Measurements from ENCODE around the gene ZMYM3. TPM values are rescaled to one million over a fixed set of nuclear protein-coding genes. Genes with fewer than 3 reads are reported as not detected.

ZMYM3 gene
- total RNA-seq, 2 donors from 2014 or later = 8.8 to 10.2 TPM

GRCh38 chrX:71199252-71200008, 54.5 kb downstream of the ZMYM3 start:
- WGBS, 2 donors = 64 to 77% methylated on average over 5 to 6 of the region's 7 CpGs
- TF ChIP-seq POLR2A (IDR thresholded peaks at IDR 0.05) (no peak), CTCF (IDR thresholded peaks at IDR 0.05) (no peak)

GRCh38 chrX:71198066-71198465, 55.9 kb downstream of the ZMYM3 start:
- no peaks in the 10 kb centered on the region for H3K4me1 ChIP-seq
- no peak for DNase-seq
- no peak overlapping the region for H3K27ac ChIP-seq
- 68 to 71% methylated on average over 3 of the region's 3 CpGs for WGBS, 2 donors
- H3K9me3 ChIP-seq = no peaks in the 10 kb centered on the region
- H3K36me3 ChIP-seq (replicated peaks in 1 of 2; ENCODE audit: insufficient read depth in 1 of 2, low read depth in 2 of 2) = no peaks in the 10 kb centered on the region
- TF ChIP-seq CTCF (IDR thresholded peaks at IDR 0.05) (no peak), POLR2A (IDR thresholded peaks at IDR 0.05) (no peak)
- no peak overlapping the region for H3K4me3 ChIP-seq
- H3K27me3 ChIP-seq = no peaks in the 10 kb centered on the region
- ATAC-seq = no peak
- intact Hi-C loops (cut with DNase I) = no loop called here

More at GRCh38 chrX:71199252-71200008, 54.5 kb downstream of the ZMYM3 start:
- intact Hi-C loops (cut with DNase I) = no loop called here
- H3K27me3 ChIP-seq = no peaks in the 10 kb centered on the region
- H3K9me3 ChIP-seq = no peaks in the 10 kb centered on the region
- ATAC-seq (no peak), DNase-seq (no peak)
- H3K4me3 ChIP-seq = no peak overlapping the region
- H3K27ac ChIP-seq = no peak overlapping the region
- no peaks in the 10 kb centered on the region for H3K36me3 ChIP-seq (replicated peaks in 1 of 2; ENCODE audit: insufficient read depth in 1 of 2, low read depth in 2 of 2)
- H3K4me1 ChIP-seq = no peaks in the 10 kb centered on the region

GRCh38 chrX:71195964-71196649, 57.8 kb downstream of the ZMYM3 start:
- ATAC-seq (no peak), DNase-seq (no peak)
- intact Hi-C loops (cut with DNase I) = no loop called here
- H3K36me3 ChIP-seq (replicated peaks in 1 of 2; ENCODE audit: insufficient read depth in 1 of 2, low read depth in 2 of 2) = no peaks in the 10 kb centered on the region
- no peak overlapping the region for H3K4me3 ChIP-seq
- no peaks in the 10 kb centered on the region for H3K9me3 ChIP-seq
- 49 to 54% methylated on average over 4 of the region's 4 CpGs for WGBS, 2 donors
- no peaks in the 10 kb centered on the region for H3K4me1 ChIP-seq
- no peak overlapping the region for H3K27ac ChIP-seq
- no peaks in the 10 kb centered on the region for H3K27me3 ChIP-seq
- no peak for TF ChIP-seq POLR2A (IDR thresholded peaks at IDR 0.05)
- TF ChIP-seq CTCF (IDR thresholded peaks at IDR 0.05) = no peak

- ATAC-seq = no peak
- intact Hi-C loops (cut with DNase I) = no loop called here
These were observed 62.7 kb downstream of the ZMYM3 start for GRCh38 chrX:71191248-71191647.

More at GRCh38 chrX:71191248-71191647, 62.7 kb downstream of the ZMYM3 start:
- TF ChIP-seq CTCF (IDR thresholded peaks at IDR 0.05) (no peak), POLR2A (IDR thresholded peaks at IDR 0.05) (no peak)
- H3K4me3 ChIP-seq = no peak overlapping the region
- no peaks in the 10 kb centered on the region for H3K4me1 ChIP-seq
- no peaks in the 10 kb centered on the region for H3K9me3 ChIP-seq
- no peak for DNase-seq
- H3K27me3 ChIP-seq = no peaks in the 10 kb centered on the region
- H3K36me3 ChIP-seq (replicated peaks in 1 of 2; ENCODE audit: insufficient read depth in 1 of 2, low read depth in 2 of 2) = no peaks in the 10 kb centered on the region
- no peak overlapping the region for H3K27ac ChIP-seq

Other genes with a start within 250 kb of the ZMYM3 start
- 10 to 100 TPM; 16.2 to 20.0 TPM for gene SNX12, start 185.8 kb downstream of the ZMYM3 start, total RNA-seq
- 10 to 100 TPM; 10.9 to 16.5 TPM for gene FOXO4, start 158.3 kb downstream of the ZMYM3 start, total RNA-seq
- gene CXorf65, start 147.4 kb downstream of the ZMYM3 start, total RNA-seq = not detected
- gene IL2RG, start 142.6 kb downstream of the ZMYM3 start, total RNA-seq = 1 to 10 TPM in 1 of 2 donors, under 1 TPM in 1; 0.52 to 8.2 TPM
- gene MED12, start 135.5 kb downstream of the ZMYM3 start, total RNA-seq = 10 to 100 TPM; 26.4 to 83.0 TPM
- 1 to 10 TPM in 1 of 2 donors, not detected in 1; 1.0 TPM for gene NLGN3, start 109.3 kb downstream of the ZMYM3 start, total RNA-seq
- 10 to 100 TPM; 24.7 to 31.4 TPM for gene GJB1, start 30.9 kb downstream of the ZMYM3 start, total RNA-seq
- 100 to 1,000 TPM; 132 to 176 TPM for gene NONO, start 29.5 kb upstream of the ZMYM3 start, total RNA-seq
- gene ITGB1BP2, start 47.6 kb upstream of the ZMYM3 start, total RNA-seq = 1 to 10 TPM in 1 of 2 donors, not detected in 1; 6.9 TPM
- 10 to 100 TPM; 24.4 to 38.9 TPM for gene TAF1, start 112.2 kb upstream of the ZMYM3 start, total RNA-seq

Measured in body of pancreas (tissue), 4 donors.